Smooth muscle cell of the brain vasculature (primary cell): ENCODE results near the gene THADA.

Source experiments
- DNase-seq: peaks from one replicate; pipeline ENCODE4 v3.0.0-alpha.2; 2012; ENCODE audit warnings: low read depth, low spot score

THADA gene

DNA sequence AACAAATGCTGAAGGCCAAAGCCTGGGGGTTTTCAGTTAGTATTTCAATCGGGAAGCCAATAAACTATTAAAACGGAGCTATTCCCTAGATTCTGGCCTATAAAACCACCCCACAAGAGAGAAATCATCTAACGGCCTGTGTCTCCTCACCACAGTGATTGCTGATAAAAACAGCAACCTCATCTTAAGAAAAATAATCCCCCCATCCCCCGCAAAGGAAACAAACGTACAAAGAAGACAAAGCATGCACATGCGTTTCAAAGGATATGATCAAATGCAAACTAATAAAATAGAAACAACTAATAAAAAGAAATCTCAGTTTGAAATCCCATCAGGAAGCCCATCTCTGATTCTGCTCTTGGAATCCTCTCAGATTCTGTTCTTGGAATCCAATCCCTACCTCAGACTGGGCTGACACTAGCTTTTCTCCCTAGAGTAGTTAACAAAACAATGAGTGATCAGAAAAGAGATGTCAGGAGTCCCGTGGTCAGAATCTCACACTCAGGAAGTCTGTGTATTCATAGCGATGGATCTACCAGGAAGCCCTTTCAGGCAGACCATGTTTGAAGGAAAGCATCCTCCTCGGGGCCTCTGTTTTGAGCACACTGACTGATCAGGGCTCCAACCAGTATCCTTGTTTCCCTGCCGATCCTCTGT is 150.7 kb downstream of the THADA start:
- peak; percentile 68 for DNase-seq

- DNase-seq = no peak
Measured at GRCh38 chr2:43443282-43443681, 152.6 kb downstream of the THADA start.

DNA sequence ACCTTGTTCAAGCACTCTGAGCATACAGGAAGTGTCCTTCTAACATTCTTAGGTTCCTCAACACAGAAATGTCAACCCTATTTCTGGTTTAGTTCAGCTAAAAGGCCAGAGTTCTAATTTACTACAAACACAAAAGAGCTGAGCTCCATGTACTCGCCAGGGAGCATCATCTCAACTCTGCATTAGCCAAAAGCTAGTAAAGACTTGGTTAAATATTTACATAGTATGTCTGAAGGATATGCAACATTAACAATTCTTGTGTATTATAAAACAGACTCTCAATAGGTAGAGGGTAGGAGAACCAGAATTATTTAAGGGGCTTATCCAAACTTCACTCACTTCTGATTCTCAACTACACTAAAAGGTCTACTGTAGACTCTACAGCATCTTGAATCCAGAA is 154.6 kb downstream of the THADA start:
- no peak for DNase-seq

GRCh38 chr2:43438858-43439655 is 156.8 kb downstream of the THADA start:
- no peak for DNase-seq

- DNase-seq = no peak
Measured at GRCh38 chr2:43438342-43438741, 157.5 kb downstream of the THADA start.

- no peak for DNase-seq
Measured at GRCh38 chr2:43437363-43437762, 158.5 kb downstream of the THADA start.

DNA sequence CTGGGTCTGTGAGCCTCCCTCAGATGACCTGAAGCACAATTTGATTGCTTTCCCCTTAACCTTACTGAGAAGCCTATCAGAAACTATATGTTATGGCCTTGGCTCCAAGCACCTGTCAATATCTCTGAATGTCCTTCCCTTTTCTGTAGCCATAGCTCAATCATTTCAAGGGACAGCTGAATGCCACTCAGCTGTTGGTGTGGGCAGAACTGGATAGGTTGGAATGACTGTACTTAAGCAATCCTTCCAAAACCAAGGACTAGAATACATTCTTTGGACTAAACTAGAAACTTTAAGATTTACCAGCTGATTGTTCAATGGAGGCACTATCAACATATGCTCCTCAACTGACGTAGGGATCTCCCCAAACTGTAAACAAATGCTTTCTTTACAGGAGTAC is 159.4 kb downstream of the THADA start:
- DNase-seq = no peak

DNA sequence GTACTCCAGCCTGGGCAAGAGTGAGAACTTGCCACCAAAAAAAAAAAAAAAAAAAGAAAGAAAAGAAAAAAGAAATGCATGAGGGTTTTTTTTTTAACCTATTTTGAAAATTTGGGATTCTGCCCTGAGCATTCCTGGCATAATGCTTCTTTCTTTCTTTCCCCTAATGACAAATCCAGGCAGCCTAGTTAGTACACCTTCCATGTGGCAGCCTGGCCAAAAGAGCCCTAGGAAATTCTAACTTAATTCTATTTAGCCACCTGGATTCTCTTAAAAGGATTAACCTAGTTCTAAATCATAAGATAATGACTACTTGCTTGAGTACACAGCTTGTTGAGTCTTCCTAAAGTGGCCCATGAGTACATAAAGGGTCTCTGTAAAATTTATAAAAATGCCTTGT is 160.1 kb downstream of the THADA start:
- no peak for DNase-seq

DNA sequence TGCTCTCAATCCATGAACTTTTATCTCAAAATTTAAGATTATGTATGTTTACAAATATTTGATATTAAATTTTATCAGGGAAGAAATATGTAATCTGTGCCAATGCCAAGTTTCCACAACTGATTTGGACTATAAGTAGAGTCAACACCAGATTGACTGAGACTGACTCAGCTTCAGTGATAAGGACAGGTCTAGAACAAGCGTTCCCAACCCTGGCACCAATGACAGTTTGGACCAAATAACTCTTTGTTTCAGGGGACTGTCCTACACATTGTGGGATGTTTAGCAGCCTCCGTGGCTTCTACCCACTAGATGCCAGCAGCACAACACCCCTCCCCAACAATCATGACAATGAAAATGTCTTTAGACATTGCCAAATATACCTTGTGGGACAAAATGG is 165.3 kb downstream of the THADA start:
- no peak for DNase-seq

GRCh38 chr2:43429369-43429768 is 166.5 kb downstream of the THADA start:
- no peak for DNase-seq

DNA sequence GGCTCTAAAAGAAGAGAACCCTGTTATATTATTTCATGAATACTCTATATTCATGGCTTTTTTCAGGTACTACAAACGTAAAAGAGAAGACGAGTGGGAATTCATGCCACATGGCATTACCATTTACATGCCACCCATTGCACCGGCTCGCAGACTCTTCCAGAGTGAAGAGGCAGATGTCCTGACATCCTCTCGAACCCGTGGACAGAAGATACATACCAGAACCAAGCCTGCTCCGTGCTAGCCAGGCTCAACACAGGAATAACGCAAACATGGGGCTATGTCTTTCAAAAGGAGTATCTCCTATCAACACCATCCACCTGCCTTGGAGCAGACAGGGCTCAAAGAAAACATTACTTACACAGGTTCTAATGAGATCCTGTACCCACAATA is 168.8 kb downstream of the THADA start:
- DNase-seq = no peak

- DNase-seq = peak; percentile 62
Measured at GRCh38 chr2:43426305-43427031, 169.4 kb downstream of the THADA start.

- no peak for DNase-seq
Measured at GRCh38 chr2:43425659-43426058, 170.2 kb downstream of the THADA start.

DNA sequence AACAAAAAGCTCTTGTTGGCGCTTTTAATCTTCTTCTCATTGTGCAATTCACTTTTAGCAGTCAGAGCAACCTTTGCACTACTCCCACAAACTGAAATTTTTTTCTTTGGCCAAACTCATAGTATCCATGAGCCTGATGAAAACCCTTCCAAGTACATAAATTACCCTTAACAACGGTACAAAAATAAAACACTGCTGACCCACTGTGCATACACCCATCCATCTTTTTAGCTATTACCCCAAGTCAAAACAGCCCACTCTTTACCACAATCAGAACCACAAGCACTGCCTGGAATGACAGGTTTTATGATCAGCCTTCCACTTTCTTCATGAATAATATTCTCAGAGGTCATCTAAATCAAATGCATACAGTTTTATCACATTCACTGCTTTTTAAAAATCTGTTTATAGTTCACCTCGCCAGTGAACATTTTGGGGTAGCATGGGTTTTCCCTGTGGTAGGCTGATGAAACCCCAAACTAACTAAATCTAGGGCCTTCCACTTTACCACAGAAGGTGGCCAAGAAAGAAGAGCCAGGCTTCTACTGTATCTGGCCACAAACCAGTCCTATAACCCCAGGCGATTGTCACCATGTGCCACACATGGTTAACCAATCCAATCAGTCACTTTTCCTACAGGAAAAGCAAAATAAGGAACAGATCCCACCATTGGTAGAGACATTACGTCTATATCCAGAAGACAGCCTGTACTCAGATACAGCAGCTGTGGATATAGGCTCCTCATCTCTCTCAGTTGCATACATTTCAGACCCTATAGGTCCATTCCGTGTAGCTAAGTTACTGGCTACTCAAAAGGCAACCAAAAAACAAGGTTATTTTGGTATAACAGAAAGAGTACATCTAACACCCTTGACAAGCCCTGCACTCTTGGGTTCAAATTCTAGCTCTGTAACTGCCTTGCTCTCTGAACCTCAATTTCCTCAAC is 171.3 kb downstream of the THADA start:
- DNase-seq = no peak

- no peak for DNase-seq
Measured at GRCh38 chr2:43423941-43424261, 171.9 kb downstream of the THADA start.

- DNase-seq = no peak
Measured at GRCh38 chr2:43421194-43421593, 174.6 kb downstream of the THADA start.

- DNase-seq = no peak
Measured at GRCh38 chr2:43420389-43420801, 175.4 kb downstream of the THADA start.

DNA sequence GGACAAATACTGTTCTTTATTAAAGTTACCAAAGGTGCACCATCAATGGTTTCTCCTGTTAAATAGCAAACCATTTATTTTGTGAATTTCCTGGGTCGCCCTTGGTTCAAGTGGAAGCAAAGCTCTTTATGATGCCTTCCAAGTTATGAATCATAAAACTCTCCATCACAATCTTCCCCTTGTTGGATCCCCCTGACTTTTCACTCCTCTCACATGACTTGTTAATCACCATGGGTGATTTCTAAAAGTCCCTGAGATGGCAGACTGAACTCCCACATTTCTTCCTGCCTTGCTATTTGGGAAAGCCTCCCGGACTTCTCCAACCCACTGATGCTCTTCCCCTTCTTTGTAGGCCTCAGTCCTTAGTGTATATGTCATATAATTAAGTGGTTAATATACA is 176.0 kb downstream of the THADA start:
- DNase-seq = no peak

DNA sequence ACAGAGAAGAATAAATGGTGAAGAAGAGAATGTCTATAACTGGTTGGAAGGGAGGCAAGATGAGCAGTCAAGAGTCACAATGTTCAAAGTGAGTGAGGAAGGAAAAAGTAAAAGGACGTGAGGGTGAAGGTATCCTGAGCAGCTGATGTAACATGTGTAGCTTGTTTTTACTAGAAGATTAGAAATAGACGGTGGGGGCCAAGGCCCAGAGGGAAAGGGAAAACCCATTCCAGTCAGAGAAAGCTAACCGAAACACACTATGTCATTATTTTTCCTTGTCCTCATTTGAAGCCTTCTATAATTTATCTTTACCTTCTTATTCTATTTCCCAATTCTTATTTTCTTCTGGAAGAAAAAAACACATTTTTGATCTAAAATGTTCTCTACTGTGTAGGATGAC is 176.6 kb downstream of the THADA start:
- DNase-seq = no peak

DNA sequence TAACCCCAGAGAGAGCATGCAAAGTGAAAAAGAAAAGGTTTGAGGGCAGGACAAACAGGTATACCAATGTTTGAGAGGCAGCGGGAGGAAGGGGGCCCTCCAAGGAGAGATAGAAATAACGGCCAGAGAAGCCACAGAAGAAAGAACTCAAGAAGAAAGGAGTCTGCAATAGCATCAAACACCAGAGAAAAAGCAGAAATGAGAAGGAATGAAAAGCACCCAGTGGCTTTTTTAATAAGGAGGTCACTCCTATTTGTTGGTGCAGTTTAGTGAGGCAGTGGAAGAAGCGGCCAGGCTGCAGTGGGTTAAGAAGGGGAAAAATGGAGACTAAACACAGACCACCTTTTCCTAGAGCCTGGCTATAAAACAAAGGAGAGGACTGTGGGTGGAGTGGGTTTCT is 177.2 kb downstream of the THADA start:
- DNase-seq = no peak

DNA sequence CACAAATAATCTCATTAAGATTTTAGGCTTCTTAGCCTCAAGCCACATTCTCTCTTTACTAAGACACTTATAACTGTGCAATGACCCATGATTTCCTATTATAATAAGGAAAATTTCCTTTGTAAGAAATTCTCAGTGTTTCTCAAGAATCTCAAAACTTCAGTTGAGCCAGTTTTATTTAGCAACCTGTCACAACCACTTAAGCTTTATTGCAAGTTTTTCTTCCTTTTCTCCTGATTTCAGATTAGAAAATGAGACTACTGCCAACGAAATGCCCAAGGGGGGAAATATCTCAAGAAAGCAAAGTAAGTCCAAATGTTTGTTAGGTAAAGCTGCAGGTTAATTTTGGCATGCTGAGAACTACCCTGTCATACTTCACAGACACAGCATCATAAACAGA is 178.5 kb downstream of the THADA start:
- no peak for DNase-seq

DNA sequence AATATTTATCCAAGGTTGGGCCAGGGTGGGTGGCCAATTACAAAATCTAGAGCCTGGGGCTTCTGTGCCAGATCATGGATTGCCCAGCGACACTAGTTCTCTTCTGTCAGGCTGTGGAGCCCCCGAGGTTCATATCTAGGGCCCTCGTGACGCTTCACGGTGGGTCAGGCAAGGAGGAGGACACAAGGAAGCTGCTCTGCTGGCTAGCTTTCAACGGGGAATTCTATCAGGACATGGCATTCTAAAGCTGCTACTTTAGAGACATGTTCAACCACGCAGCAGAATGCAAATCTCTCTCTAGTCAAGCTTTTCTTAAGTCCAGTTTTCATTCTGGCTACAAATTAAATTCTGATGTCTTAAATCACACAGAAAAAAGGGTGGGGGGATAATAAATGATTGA is 180.2 kb downstream of the THADA start:
- no peak for DNase-seq
